Fibroblast of the aortic adventitia (primary cell): ENCODE measurements around the gene FOXN3. TPM values are rescaled to one million over a fixed set of nuclear protein-coding genes. Genes with fewer than 3 reads are reported as not detected.

ENCODE experiments used
- DNase-seq: peaks from one replicate; pipeline ENCODE4 v3.0.0-alpha.2; 2010; ENCODE audit warnings: low read depth
- H3K4me3 ChIP-seq: 2 replicates; pipeline ENCODE4 v1.5.1; 2011; ENCODE audit warnings: low read depth, mild to moderate bottlenecking, control low read depth, low read length, moderate library complexity
- CTCF ChIP-seq: IDR thresholded peaks from 2 replicates; pipeline ENCODE4 v1.5.1; 2011; ENCODE audit warnings: mild to moderate bottlenecking, low read length, control low read depth, inconsistent platforms; ENCODE audit not compliant: insufficient read depth
- total RNA-seq: library from RNA; depleted of rRNA; stranded (reverse); fragments of >200 nt; gene quantifications from 2 replicates; pipeline ENCODE4 v1.2.3, GENCODE V29; 2012; ENCODE audit warnings: low replicate concordance

The FOXN3 gene
- total RNA-seq, 1 donor, result 35.3 TPM

- TF ChIP-seq CTCF, result no peak
- H3K4me3 ChIP-seq, result no peak overlapping the region
- DNase-seq, result no peak
Measured at GRCh38 chr14:89397569-89398230, 19.3 kb downstream of the FOXN3 start.

- DNase-seq, result no peak
- H3K4me3 ChIP-seq, result no peak overlapping the region
- TF ChIP-seq CTCF, result no peak
Measured at GRCh38 chr14:89394972-89395371, 22.1 kb downstream of the FOXN3 start.

GRCh38 chr14:89393222-89393745 lies 23.7 kb downstream of the FOXN3 start:
- no peak for DNase-seq
- no peak overlapping the region for H3K4me3 ChIP-seq
- TF ChIP-seq CTCF, result no peak

- no peak for TF ChIP-seq CTCF
- no peak overlapping the region for H3K4me3 ChIP-seq
- DNase-seq, result no peak
Measured at GRCh38 chr14:89392181-89392580, 24.9 kb downstream of the FOXN3 start.

GRCh38 chr14:89391556-89391955 lies 25.5 kb downstream of the FOXN3 start:
- no peak for DNase-seq
- TF ChIP-seq CTCF, result no peak
- no peak overlapping the region for H3K4me3 ChIP-seq

GRCh38 chr14:89391123-89391522 lies 25.9 kb downstream of the FOXN3 start:
- no peak overlapping the region for H3K4me3 ChIP-seq
- no peak for DNase-seq
- TF ChIP-seq CTCF, result no peak

GRCh38 chr14:89388853-89389252 lies 28.2 kb downstream of the FOXN3 start:
- DNase-seq, result peak; percentile 46
- H3K4me3 ChIP-seq, result no peak overlapping the region
- TF ChIP-seq CTCF, result peak; percentile 43
